B cell (primary cell): ENCODE measurements around the gene ABL1. TPM values are rescaled to one million over a fixed set of nuclear protein-coding genes. Genes with fewer than 3 reads are reported as not detected.

ENCODE experiments used
- ATAC-seq: fragments of 200-7000 bp; cut with Tn5 transposase; one replicate; pipeline ENCODE4 v1.10.0; 2021; ENCODE audit warnings: low read depth, mild to moderate bottlenecking, moderate number of reproducible peaks, moderate library complexity
- CTCF ChIA-PET: fragments of 350-600 bp; sonication (Branson Sonifier 250); formaldehyde crosslinking; loops from one replicate; lab custom pipeline; 2021; ENCODE audit warnings: antibody characterized with exemption, inconsistent platforms; lab: Charles Lee
- POLR2A ChIA-PET: fragments of 350-600 bp; sonication (Branson Sonifier 250); formaldehyde crosslinking; loops from one replicate; lab custom pipeline; 2021; ENCODE audit warnings: antibody characterized with exemption; lab: Charles Lee
- DNase-seq: peaks from one replicate; pipeline ENCODE4 v3.0.0; 2013
- H2AFZ ChIP-seq: 2 replicates; pipeline ENCODE4 v1.6.1; 2012; ENCODE audit warnings: mild to moderate bottlenecking, low read depth, low read length; ENCODE audit not compliant: insufficient read depth, poor library complexity, severe bottlenecking
- H3K27ac ChIP-seq, 2 donors: 1 replicate in 1 of 2; 2 replicates in 1 of 2; pipeline ENCODE4 v1.5.1; 2012 to 2013; ENCODE audit warnings: low read length in 2 of 2, mild to moderate bottlenecking in 2 of 2, moderate library complexity in 1 of 2
- H3K27me3 ChIP-seq, 4 experiments: fragments of 200-600 bp in 1 of 4; sonication (generic) in 1 of 4; replicated peaks in 1 of 4; 1 replicate in 2 of 4; 2 replicates in 2 of 4; pipeline versions ENCODE4 v1.6.1 to v1.7.0; 2013 to 2016; ENCODE audit warnings: low read length in 3 of 4, mild to moderate bottlenecking in 2 of 4, mixed read lengths in 1 of 4, moderate library complexity in 1 of 4; ENCODE audit not compliant: insufficient read depth in 4 of 4, control insufficient read depth in 3 of 4; ENCODE audit errors: control extremely low read depth in 1 of 4
- H3K36me3 ChIP-seq, 2 experiments: replicated peaks in 1 of 2; 1 replicate in 1 of 2; 2 replicates in 1 of 2; pipeline versions ENCODE4 v1.6.1 to v1.7.1; 2013; ENCODE audit warnings: low read length in 1 of 2; ENCODE audit not compliant: insufficient read depth in 2 of 2, control insufficient read depth in 1 of 2; ENCODE audit errors: control extremely low read depth in 1 of 2, extremely low read depth in 1 of 2
- H3K4me1 ChIP-seq, 2 donors: fragments of 200-600 bp in 1 of 2; sonication (generic) in 1 of 2; 1 replicate in 1 of 2; 2 replicates in 1 of 2; pipeline versions ENCODE4 v1.5.1 to v1.6.1; 2013 to 2017; ENCODE audit warnings: low read length in 2 of 2; ENCODE audit not compliant: control insufficient read depth in 2 of 2, insufficient read depth in 2 of 2
- H3K4me2 ChIP-seq: replicated peaks from 2 replicates; pipeline ENCODE3; 2012; ENCODE audit warnings: mild to moderate bottlenecking, low read depth, low read length; ENCODE audit not compliant: poor library complexity, severe bottlenecking
- H3K4me3 ChIP-seq, 5 experiments: fragments of 200-600 bp in 1 of 5; sonication (generic) in 1 of 5; 1 replicate in 3 of 5; 2 replicates in 2 of 5; pipeline versions ENCODE4 v1.5.1 to v1.7.0; 2011 to 2016; ENCODE audit warnings: low read length in 4 of 5, mild to moderate bottlenecking in 4 of 5, low read depth in 2 of 5, control low read depth in 1 of 5, moderate library complexity in 1 of 5; ENCODE audit not compliant: insufficient read depth in 1 of 5; ENCODE audit errors: control extremely low read depth in 1 of 5, extremely low read depth in 1 of 5
- H3K79me2 ChIP-seq: fragments of 200-600 bp; sonication (generic); one replicate; pipeline ENCODE4 v1.6.0; 2016; ENCODE audit warnings: low read length; ENCODE audit not compliant: control insufficient read depth, insufficient read depth
- H3K9ac ChIP-seq: fragments of 200-600 bp; sonication (generic); 2 replicates; pipeline ENCODE4 v1.6.1; 2017; ENCODE audit warnings: mild to moderate bottlenecking, low read length, moderate library complexity
- H3K9me3 ChIP-seq, 3 donors: one replicate each; pipeline versions ENCODE4 v1.6.1 to v1.7.1; 2013; ENCODE audit warnings: low read length in 2 of 3; ENCODE audit not compliant: control insufficient read depth in 2 of 3, insufficient read depth in 1 of 3; ENCODE audit errors: control extremely low read depth in 1 of 3
- H4K20me1 ChIP-seq: 2 replicates; pipeline ENCODE4 v1.6.0; 2012; ENCODE audit warnings: mild to moderate bottlenecking, low read length; ENCODE audit not compliant: insufficient read depth, control insufficient read depth, poor library complexity, severe bottlenecking
- H3K27ac Mint-ChIP-seq: one replicate; pipeline ENCODE4 v1.8.0; 2021; ENCODE audit warnings: mixed read lengths
- H3K27me3 Mint-ChIP-seq: one replicate; pipeline ENCODE4 v1.8.0; 2021; ENCODE audit warnings: mixed read lengths
- H3K4me1 Mint-ChIP-seq: one replicate; pipeline ENCODE4 v1.8.0; 2021; ENCODE audit warnings: mixed read lengths
- H3K4me3 Mint-ChIP-seq: one replicate; pipeline ENCODE4 v1.8.0; 2021; ENCODE audit warnings: mixed read lengths
- H3K9me3 Mint-ChIP-seq: one replicate; pipeline ENCODE4 v1.8.0; 2022; ENCODE audit warnings: mixed read lengths; ENCODE audit not compliant: insufficient read depth
- EZH2 ChIP-seq: IDR thresholded peaks from 2 replicates; pipeline ENCODE4 v1.6.1; 2012; ENCODE audit warnings: borderline replicate concordance, low read depth, mild to moderate bottlenecking, moderate library complexity, low read length; ENCODE audit not compliant: insufficient read depth, poor library complexity, severe bottlenecking
- WGBS: methylation state at CpG from one replicate; pipeline ENCODE4 v1.1.5; 2013; ENCODE audit warnings: missing lambda C conversion rate; ENCODE audit not compliant: insufficient coverage; 5-methylcytosine and 5-hydroxymethylcytosine counted together
- intact Hi-C: fragments of 100-400 bp; cut with micrococcal nuclease; formaldehyde crosslinking; loops from one replicate; pipeline ENCODE4 v1.10.0; 2022
- polyA plus RNA-seq: library from polyadenylated mRNA; depleted of rRNA; stranded (reverse); fragments of >200 nt; gene quantifications from 2 replicates; pipeline ENCODE4 v1.2.3, GENCODE V29; 2012
- total RNA-seq, 2 donors: library from RNA; stranded (reverse); fragments of 120-200 nt in 1 of 2; gene quantifications; 1 replicate in 1 of 2; 2 replicates in 1 of 2; pipeline versions ENCODE4 v1.2.3 to v1.2.4, GENCODE V29; 2013 to 2022
- TF ChIP-seq, protein P1 (sequence below): fragments of 200-600 bp; IDR thresholded peaks from one replicate; pipeline ENCODE4 v1.8.0; 2022; ENCODE audit warnings: antibody characterized with exemption, mild to moderate bottlenecking

Gene ABL1
- total and polyA plus RNA-seq, 2 donors (not counting 1 experiment from before 2014, with no cell fraction given): 11.9 to 46.0 TPM

DNA sequence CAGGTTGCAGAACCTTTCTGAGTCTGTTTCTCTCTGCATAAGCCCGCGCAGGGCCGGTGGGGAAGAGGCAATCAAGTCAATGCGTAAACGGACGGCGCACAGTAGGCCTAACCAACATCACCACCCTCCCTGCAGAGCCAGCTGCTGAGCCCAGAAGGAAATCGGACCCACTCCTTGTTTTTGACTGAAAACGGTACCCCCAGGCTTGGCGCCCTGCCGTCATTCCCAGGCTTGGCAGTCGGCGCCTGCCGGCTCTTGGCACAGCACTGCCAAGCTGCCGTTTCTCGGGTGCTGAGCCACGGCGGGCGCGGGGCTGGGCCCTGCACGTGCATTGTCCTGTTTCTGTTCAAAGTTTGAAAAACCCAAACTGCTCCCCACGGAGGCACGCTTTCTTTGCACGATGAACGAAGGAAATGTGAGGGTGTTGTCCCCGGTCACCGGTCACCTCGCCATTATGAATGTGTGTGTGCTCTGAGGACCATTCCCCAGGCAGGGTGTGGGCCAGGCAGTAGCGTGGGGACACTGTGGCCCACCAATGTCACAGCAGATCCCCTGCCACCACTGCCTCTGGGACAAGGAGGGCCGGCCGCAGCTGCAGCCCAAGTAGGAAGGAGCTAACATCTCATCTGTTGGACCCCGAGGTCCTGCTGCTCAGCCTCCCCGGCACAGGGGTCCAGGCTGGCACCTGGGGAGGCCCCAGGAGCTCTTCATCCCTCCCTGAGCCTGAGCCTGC is 83.9 kb downstream of the ABL1 start:
- 90% methylated on average over 32 of the region's 33 CpGs for WGBS
- H3K9me3 ChIP-seq: no peaks in the 10 kb centered on the region
- H3K27ac Mint-ChIP-seq: no peak overlapping the region
- H2AFZ ChIP-seq: no peak overlapping the region
- no peak overlapping the region for H3K9ac ChIP-seq
- H3K36me3 ChIP-seq: no peaks in the 10 kb centered on the region
- H3K4me3 ChIP-seq: no peak overlapping the region
- H3K9me3 Mint-ChIP-seq: no peaks in the 10 kb centered on the region
- H3K4me1 Mint-ChIP-seq: no peaks in the 10 kb centered on the region
- TF ChIP-seq, protein P1, sequence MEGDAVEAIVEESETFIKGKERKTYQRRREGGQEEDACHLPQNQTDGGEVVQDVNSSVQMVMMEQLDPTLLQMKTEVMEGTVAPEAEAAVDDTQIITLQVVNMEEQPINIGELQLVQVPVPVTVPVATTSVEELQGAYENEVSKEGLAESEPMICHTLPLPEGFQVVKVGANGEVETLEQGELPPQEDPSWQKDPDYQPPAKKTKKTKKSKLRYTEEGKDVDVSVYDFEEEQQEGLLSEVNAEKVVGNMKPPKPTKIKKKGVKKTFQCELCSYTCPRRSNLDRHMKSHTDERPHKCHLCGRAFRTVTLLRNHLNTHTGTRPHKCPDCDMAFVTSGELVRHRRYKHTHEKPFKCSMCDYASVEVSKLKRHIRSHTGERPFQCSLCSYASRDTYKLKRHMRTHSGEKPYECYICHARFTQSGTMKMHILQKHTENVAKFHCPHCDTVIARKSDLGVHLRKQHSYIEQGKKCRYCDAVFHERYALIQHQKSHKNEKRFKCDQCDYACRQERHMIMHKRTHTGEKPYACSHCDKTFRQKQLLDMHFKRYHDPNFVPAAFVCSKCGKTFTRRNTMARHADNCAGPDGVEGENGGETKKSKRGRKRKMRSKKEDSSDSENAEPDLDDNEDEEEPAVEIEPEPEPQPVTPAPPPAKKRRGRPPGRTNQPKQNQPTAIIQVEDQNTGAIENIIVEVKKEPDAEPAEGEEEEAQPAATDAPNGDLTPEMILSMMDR: no peak
- TF ChIP-seq EZH2: no peak
- DNase-seq (no peak), ATAC-seq (no peak)
- intact Hi-C loops: no loop called here
- CTCF ChIA-PET: interaction anchor here (0.5 kb wide), 1 partner anchor 44 kb away, joined by 4 read pairs; no protein-coding TSS in a partner anchor
- H3K79me2 ChIP-seq: no peaks in the 10 kb centered on the region
- H3K4me3 Mint-ChIP-seq: no peak overlapping the region
- H3K4me1 ChIP-seq: no peaks in the 10 kb centered on the region
- peaks cover 17% of the 10 kb centered on the region for H3K27me3 Mint-ChIP-seq
- POLR2A ChIA-PET: no interaction called here
- no peak overlapping the region for H3K4me2 ChIP-seq
- H3K27ac ChIP-seq: no peak overlapping the region
- no peaks in the 10 kb centered on the region for H4K20me1 ChIP-seq
- H3K27me3 ChIP-seq: no peaks in the 10 kb centered on the region

DNA sequence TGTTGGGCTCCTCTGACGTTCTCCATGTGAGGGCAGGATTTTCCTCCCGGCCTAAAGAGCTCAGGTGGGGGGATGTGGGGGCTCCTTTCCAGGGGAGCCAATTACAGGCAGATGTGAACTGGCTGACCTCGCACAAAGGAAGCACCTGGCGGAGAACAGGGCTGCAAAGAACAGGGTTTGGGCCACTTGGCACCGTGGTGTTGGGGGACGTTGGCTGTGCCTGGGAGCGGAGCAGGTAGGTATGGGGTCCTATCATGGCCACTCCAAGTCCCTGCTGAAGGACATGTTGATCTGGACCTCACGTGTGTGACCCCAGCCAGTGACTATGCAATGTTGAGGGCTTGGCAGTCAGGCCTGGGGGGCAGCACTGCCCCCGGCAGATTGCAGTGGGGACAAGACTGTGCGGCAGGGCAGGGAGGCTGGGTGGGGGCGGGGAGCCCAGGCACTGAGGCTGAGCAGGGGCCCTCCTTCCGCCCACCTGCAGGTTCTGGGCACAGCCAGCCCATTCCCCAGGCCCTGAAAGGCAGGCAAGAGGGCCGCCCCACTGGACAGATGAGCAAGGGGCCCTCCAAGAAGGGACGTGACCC is 84.6 kb downstream of the ABL1 start:
- H3K4me1 Mint-ChIP-seq: no peaks in the 10 kb centered on the region
- Histone ChIP-seq H3K79me2 (no peaks in the 10 kb centered on the region), H3K27me3 (no peaks in the 10 kb centered on the region), H3K27ac (no peak overlapping the region), H3K9ac (no peak overlapping the region), H4K20me1 (no peaks in the 10 kb centered on the region), H3K4me3 (no peak overlapping the region), H3K36me3 (no peaks in the 10 kb centered on the region), H3K4me1 (no peaks in the 10 kb centered on the region), H2AFZ (no peak overlapping the region), H3K4me2 (no peak overlapping the region), H3K9me3 (no peaks in the 10 kb centered on the region)
- ATAC-seq (no peak), DNase-seq (no peak)
- intact Hi-C loops: no loop called here
- WGBS: 75% methylated on average over 14 of the region's 14 CpGs
- TF ChIP-seq, protein P1: no peak
- TF ChIP-seq EZH2: no peak
- no peak overlapping the region for H3K4me3 Mint-ChIP-seq
- no peaks in the 10 kb centered on the region for H3K9me3 Mint-ChIP-seq
- ChIA-PET POLR2A (no interaction called here), CTCF (no interaction called here)
- H3K27ac Mint-ChIP-seq: peak overlapping the region; percentile 20
- peaks cover 18% of the 10 kb centered on the region for H3K27me3 Mint-ChIP-seq
